ENCODE results near the gene SMAD7.

Gene SMAD7

DNA sequence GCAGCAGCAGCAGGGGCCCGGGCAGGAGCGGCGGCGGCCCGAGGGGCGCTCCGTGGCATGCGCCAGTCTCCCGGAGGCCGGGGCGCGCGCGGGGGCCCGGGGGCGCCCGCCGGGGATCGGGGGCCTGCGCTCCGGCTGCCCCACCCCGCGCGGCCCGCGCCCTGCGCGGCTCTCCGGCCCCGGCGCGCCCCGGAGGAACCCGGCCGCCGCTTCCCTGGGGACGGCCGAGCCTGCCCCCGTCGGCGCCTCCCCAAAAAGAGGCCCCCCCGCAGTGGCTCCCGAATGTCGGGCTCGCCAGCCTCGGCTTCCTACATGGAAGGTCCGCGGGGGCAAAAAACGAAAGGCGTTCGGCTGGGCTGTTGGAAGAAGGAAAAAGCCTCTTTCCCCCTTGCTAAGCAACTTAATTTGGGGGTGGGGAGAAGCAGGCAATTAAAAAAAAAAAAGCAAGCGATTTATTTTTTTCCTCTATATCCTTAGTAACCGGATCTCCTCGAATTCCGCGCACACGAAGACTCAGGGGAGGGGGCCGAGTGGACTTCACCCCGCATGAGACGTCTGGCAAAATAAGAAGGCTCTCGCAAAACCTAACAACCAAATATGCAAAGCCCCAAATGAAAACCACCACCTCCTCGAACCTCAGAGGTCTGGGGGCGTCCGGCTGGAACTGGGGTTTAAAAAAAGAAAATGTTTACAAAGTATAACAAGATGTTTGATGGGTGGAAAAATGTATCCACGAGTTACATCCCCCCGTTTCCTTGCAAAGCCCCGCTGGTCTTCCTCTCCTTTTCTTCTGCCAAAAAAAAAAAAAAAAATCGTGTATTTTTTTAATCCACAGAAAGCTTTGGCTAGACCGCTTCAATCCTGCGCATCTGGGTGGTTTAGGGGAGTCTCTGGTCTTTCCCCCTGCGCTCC, at the start of gene SMAD7:
Gene SMAD7, minus strand, starts transcription at position 430 of the 912 bp plus-strand sequence. CDS start 541 bp downstream, outside the sequence.
- in situ Hi-C loops (cut with HindIII; ENCODE audit: low sequenced_read_pairs) = no loop called here

DNA sequence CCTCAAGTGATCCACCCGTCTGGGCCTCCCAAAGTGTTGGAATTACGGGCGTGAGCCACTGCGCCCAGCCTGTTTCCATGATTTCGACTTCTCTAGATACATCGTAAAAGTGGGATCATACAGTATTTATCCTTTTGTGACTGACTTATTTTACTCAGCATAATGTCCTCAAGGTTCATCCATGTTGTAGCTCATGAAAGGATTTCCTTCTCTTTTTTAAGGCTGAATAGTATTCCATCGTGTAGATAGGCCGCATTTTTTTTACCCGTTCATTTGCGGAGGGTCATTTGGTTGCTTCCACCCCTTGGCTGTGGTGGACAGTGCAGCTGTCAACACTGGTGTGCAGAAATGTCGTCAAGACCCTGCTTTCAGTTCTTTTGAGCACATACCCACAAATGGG, 48.8 kb upstream of the SMAD7 start:
- in situ Hi-C loops (cut with HindIII; ENCODE audit: low sequenced_read_pairs) = loop anchor here (5.0 kb wide), 1 partner anchor 77 kb away; no protein-coding TSS in a partner anchor

DNA sequence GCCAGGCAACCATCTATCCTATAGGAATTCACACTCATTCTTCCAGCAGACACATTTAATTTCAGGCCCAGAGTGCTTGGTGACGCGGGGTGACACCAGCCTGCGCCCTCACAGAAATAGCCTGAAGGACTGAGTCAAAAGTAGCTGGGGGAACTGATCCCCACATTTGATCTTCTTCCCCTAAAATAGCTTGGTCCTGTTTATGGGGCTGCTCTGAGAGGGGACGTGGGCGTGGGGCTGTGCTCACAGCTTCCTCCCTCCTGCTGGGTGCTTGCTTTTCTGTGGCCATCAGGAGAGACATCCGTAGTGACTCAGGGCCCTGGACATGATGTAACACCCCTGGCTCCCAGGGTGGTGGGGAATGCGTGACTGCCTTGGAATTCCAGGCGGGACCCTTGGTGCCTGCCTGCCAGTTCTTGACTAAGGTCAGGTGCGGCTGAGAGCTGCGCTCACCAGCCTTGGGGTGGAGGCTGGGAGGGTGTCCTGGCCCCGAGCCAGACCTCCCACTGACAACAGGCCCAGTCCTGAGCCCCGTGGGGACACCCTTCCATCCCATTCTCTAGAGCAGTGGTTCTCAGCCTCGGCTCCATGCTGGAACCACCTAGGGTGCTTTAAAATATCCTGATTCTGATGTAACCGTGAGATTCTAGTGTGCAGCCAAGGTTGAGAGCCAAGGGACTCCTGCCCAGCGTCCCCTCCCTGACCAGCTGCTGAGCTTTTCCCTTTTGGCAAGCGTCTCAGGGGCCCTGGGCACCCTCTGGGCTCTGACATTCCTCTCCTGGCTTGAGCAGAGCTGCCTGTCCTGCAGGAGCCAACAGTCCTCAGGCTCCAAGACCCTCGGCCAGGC, 47.4 kb upstream of the SMAD7 start:
- in situ Hi-C loops (cut with HindIII; ENCODE audit: low sequenced_read_pairs) = loop anchor here (5.0 kb wide), 1 partner anchor 76 kb away; no protein-coding TSS in a partner anchor

DNA sequence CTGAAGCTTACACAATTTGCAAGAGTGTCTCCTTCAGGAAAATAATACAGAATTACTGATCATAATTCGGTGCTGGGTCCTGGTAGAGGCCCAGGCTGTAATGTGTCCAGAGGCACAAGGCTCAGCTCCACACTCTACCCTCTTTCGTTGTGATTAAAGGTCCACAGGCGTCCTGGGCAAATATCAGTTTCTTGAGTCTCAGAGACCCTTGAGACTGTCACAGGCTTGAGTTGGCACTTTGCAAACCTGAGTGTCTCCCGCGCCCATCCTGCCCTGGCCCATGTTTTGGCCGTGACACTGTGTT, 46.9 kb upstream of the SMAD7 start:
- in situ Hi-C loops (cut with HindIII; ENCODE audit: low sequenced_read_pairs) = loop anchor here (5.0 kb wide), 1 partner anchor 75 kb away; no protein-coding TSS in a partner anchor

DNA sequence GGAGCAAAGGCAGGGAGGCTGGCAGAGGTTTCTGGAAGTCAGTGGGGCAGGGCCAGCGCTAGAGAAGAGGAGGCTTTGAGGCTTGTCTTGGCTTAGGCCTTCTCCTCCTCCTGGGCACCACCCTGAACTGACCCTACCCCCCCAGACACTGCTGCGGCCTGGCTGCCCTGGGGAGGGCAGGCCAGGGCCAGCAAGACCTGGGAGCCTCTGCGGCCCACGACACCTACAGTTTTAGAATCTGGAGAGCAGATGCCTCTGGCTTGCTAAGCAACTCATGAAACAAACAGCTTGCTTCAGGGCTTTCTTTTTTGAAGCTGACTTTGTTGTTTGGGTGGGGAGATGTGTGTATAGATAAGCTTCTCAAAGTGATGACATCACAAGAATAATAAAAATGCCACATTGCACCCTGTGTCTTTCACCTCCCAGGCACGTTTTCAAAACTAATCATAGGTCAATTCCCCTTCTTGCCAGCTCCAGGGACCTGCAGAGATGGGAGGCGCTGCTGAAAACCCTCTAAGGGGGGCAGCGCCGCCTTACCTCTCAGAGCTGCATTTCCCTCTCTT, 46.2 kb upstream of the SMAD7 start:
- in situ Hi-C loops (cut with HindIII; ENCODE audit: low sequenced_read_pairs) = loop anchor here (5.0 kb wide), 1 partner anchor 75 kb away; no protein-coding TSS in a partner anchor

- in situ Hi-C loops (cut with HindIII; ENCODE audit: low sequenced_read_pairs) = loop anchor here (5.0 kb wide), 1 partner anchor 74 kb away; no protein-coding TSS in a partner anchor
These were observed 45.3 kb upstream of the SMAD7 start for GRCh38 chr18:48996041-48996440.

DNA sequence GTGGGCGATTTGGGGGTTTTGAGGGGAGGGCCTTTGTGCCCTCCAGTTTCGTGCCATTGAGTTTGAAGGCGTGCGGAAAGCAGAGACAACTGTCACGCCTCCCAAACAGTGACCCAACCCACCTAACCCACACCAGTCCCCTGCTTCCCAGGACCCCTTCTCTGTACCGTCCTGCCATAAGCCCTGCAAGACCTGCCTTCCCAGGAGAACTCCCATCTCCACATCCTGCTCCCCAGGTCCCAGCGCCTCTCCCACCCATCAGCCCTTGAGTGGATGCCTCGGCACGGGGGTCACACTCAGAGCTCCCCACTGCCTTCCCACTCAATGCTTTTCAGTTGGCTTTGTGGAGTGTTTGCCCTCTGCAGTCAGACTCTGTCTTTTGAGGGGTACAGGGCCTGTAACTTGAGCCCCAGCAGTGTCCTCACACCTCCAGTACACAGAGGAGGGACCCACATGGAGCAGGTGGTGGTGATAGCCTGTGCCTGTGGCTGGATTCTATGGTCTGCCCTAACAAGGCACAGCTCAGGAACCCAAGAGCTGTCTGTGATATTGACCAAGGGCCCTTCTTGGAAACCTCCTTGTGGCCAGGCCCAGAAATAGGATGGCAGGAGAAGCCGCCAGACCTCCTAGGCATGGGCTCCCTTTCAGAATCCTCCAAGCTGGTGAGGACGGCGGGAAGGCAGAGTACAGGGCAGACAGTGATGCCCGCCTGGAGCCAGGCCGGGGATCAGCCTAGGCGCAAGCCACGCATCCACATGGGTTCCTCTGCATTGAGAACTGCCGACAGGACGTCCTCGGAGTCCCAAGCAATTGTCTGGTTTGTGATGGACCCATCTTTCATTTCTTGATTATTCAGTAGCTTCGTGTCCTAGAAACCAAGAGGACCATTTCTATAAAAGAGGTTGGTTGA, 44.4 kb upstream of the SMAD7 start:
- in situ Hi-C loops (cut with HindIII; ENCODE audit: low sequenced_read_pairs) = loop anchor here (5.0 kb wide), 1 partner anchor 73 kb away; no protein-coding TSS in a partner anchor

DNA sequence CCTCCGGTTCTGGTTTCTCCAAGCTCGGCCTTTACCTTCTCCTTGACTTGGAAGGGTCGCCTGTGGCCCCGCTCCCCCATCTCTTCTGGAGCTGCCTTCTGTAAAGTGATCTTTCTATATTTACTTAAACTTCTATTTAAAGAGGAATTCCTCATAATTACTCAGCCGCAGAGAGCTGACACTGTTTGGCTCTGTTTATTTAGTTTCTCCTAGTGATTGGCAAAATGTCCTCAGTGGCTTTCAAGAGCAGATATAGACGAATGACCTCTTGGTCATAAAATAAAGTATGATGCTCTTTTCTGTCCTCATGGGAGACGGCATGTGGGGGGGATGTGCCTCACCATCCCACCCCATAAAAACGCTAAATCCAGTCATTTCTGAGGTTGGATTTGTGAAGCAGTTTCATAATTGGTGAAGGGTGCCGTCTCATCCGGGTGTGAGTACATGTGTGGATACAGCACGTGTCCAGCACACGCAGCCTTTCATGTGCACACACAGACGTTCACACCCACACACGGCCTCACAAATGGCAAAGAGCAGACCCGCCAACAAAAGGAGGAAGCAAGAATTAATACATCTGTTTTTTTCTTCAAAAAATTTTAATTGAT, 43.4 kb upstream of the SMAD7 start:
- in situ Hi-C loops (cut with HindIII; ENCODE audit: low sequenced_read_pairs) = no loop called here

GRCh38 chr18:48993586-48993985, 42.8 kb upstream of the SMAD7 start:
- in situ Hi-C loops (cut with HindIII; ENCODE audit: low sequenced_read_pairs) = no loop called here

DNA sequence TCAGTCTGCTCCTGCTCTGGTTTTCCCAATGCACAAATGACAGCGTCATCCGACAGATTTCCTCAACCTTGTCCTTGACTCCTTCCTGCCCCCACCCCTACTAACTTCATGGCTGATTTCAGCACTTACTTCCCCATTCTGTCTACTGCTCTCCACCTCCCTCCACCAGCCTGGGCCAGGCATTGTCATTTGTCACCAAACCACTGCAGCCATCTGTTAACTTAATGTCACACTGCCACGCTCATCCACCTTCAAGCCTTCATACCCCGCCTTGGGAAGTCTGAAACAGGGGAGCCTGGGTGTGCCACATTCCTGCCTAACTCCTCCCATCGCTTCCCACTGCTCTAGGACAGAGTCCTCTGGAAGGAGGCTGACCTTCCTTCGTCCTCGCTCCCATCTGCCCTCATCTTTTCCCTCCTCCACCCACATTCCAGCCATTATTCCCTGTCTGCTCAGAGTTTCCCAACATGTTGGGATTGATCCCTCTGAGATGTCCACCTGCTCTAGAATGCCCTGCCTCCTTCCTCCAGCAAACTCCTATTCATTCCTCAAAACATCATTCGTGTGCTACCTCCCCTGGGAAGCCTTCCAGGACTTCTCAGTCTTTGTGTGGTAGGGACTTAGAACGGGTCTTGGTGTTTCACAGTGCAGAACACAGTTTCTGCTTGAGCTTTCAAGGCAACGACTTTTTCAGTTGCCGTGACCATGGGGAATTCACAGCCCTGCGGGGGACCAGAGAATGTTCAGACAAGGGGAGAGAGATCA, 42.2 kb upstream of the SMAD7 start:
- in situ Hi-C loops (cut with HindIII; ENCODE audit: low sequenced_read_pairs) = no loop called here

DNA sequence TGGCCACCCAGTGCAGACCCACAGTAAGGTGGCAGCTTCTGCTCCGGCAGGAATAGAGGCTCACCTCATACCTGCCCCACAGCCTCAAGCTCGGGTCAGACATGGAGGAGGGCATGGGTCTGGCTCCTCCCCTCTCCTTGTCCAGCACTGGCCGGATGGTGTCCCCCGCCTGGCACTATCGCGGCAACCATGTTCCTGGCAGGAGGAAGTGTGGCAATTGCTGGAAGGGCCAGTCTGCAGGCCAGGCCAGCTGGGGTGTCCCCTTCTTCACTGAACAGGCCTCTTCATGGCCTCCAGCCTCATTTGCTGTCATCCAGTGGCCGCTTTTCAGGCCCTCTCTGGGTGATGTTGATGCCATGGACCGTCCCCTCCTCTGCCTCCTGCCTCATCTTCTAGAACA, 41.4 kb upstream of the SMAD7 start:
- in situ Hi-C loops (cut with HindIII; ENCODE audit: low sequenced_read_pairs) = no loop called here

GRCh38 chr18:48991676-48992075, 40.9 kb upstream of the SMAD7 start:
- in situ Hi-C loops (cut with HindIII; ENCODE audit: low sequenced_read_pairs) = no loop called here

- in situ Hi-C loops (cut with HindIII; ENCODE audit: low sequenced_read_pairs) = no loop called here
These were observed 40.5 kb upstream of the SMAD7 start for GRCh38 chr18:48991319-48991660.

DNA sequence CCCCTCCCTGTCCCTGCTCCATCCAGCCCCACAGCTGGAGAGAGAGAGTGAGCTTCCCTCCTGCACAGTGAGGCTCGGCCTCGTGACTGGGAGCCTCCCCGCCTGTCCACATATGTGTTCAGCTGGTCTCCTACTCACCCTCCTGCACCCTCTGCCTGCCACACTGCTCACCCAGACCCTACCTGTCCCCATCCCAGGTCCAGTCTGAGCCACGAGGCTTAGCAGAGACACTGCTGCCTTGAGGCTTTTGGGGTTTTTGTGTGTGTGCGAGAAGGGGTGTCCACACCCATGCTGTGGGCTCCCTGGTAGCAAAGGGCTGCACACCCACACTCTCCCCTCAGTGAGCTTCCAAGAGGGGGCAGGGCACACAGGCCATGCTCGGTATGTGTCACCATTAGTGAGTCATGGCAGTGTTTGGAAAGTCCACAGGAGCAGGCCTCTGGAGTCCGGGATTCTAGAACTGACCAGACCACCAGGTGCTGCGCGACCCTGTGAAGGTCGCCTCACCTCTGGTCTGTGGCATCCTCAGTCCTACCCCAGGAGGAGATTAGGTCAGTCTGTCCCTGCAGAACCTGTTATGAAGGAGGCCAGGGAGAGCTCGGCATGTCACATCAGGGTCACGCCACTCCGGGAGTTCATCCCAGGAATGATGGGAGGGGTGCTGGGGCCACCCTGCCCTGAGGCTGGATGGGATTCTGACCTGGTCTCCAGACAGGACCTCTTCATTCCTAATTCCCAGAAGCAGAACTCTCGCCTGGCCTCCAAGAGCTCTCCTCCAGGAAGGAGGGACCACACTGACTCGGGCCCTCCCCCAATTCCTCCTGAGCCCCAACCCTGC, 39.9 kb upstream of the SMAD7 start:
- in situ Hi-C loops (cut with HindIII; ENCODE audit: low sequenced_read_pairs) = no loop called here

- in situ Hi-C loops (cut with HindIII; ENCODE audit: low sequenced_read_pairs) = no loop called here
These were observed 38.8 kb upstream of the SMAD7 start for GRCh38 chr18:48989304-48990303.

DNA sequence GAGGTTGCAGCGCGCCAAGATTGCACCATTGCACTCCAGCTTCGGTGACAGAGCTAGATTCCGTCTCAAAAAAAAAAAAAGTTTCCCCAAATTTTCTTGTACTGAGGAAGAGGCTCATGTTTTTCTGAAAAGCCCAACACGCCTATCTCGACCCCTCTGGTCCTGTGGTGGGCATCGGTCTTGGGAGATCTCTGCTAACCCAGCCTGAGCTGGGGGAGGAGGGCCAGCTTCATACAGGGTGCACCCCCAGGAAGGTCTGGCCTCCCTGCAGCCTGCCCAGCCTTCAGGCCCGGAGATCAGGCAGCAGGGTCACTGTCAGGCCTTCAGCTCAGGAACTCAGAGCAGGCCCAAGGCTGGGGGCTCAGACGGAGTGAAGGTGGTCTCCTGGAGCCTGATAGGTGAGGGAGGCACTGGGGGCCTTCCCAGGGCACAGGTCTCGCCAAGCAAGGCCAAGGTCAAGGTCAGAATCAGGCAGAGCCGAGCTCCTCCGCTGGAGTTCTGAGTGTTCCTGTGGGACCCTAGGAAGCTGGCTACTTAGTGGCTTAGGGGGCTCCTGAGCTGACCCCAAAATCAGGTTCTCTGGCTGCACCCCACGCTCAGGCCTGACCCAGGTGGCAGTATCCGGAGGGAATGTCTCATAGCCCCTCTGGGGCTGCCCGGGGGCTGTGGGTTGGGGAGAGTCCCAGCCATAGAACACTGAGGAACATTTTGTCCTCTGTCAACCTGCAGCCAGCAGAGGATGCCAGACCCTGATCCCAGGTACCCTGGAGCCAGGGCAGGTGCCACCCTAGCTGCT, 37.9 kb upstream of the SMAD7 start:
- in situ Hi-C loops (cut with HindIII; ENCODE audit: low sequenced_read_pairs) = no loop called here
